Heart right ventricle (tissue), 16 donors: ENCODE measurements around the gene ALAS1. TPM values are rescaled to one million over a fixed set of nuclear protein-coding genes. Genes with fewer than 3 reads are reported as not detected.

Experiments
- ATAC-seq, 8 donors: fragments of 200-7000 bp; cut with Tn5 transposase; one replicate each; pipeline ENCODE4 v1.9.1; 2020; ENCODE audit warnings: mild to moderate bottlenecking in 8 of 8, moderate library complexity in 8 of 8, moderate number of reproducible peaks in 1 of 8
- DNase-seq, 2 donors: peaks; one replicate each; pipeline ENCODE4 v3.0.0-alpha.2; 2020
- H3K27ac ChIP-seq, 10 donors: fragments of 200-600 bp; sonication (generic) in 2 of 10; one replicate each; pipeline versions ENCODE4 v1.5.0 to v1.8.0; 2020 to 2022; ENCODE audit warnings: mild to moderate bottlenecking in 3 of 10
- H3K27me3 ChIP-seq, 7 donors: fragments of 200-600 bp; one replicate each; pipeline ENCODE4 v1.8.0; 2021 to 2022; ENCODE audit warnings: mild to moderate bottlenecking in 2 of 7
- H3K36me3 ChIP-seq, 9 donors: fragments of 200-600 bp; sonication (generic) in 1 of 9; one replicate each; pipeline versions ENCODE4 v1.5.0 to v1.8.0; 2020 to 2022; ENCODE audit warnings: mild to moderate bottlenecking in 2 of 9
- H3K4me1 ChIP-seq, 9 donors: fragments of 200-600 bp; sonication (generic) in 1 of 9; one replicate each; pipeline versions ENCODE4 v1.5.0 to v1.8.0; 2020 to 2022; ENCODE audit warnings: mild to moderate bottlenecking in 4 of 9
- H3K4me3 ChIP-seq, 10 donors: fragments of 200-600 bp; sonication (generic) in 2 of 10; one replicate each; pipeline versions ENCODE4 v1.5.0 to v1.8.0; 2020 to 2022; ENCODE audit warnings: mild to moderate bottlenecking in 7 of 10, moderate library complexity in 2 of 10
- H3K9me3 ChIP-seq, 11 donors: fragments of 200-600 bp in 10 of 11; sonication (generic) in 2 of 11; one replicate each; pipeline versions ENCODE4 v1.5.0 to v1.8.0; 2013 to 2022; ENCODE audit warnings: mild to moderate bottlenecking in 2 of 11, control low read depth in 1 of 11, moderate library complexity in 1 of 11
- CTCF ChIP-seq, 9 donors: fragments of 200-600 bp; sonication (generic) in 2 of 9; IDR thresholded peaks; one replicate each; pipeline versions ENCODE4 v1.5.0 to v1.8.0; 2021 to 2022; ENCODE audit warnings: antibody characterized with exemption in 9 of 9, mild to moderate bottlenecking in 5 of 9, moderate library complexity in 1 of 9
- WGBS, 2 donors: extraction: QIAGEN DNeasy Blood & Tissue Kit; methylation state at CpG; one replicate each; pipeline ENCODE4 v1.1.7; 2013; ENCODE audit warnings: inconsistent platforms in 1 of 2; 5-methylcytosine and 5-hydroxymethylcytosine counted together
- intact Hi-C, 10 donors: fragments of 100-400 bp; cut with DNase I; formaldehyde crosslinking; loops; one replicate each; pipeline versions ENCODE4 v1.11.1 to v1.14.2; 2022
- polyA plus RNA-seq, 2 donors: library from polyadenylated mRNA; stranded (reverse); fragments of 200-250 nt; gene quantifications; one replicate each; pipeline ENCODE4 v1.2.3, GENCODE V29; 2013
- total RNA-seq, 10 donors: library from RNA; stranded (reverse); fragmentation: NEBNext Ultra II Directional in 3 of 10; extraction: Animal tissue kit (Norgen Biotek cat#: 25700) in 3 of 10; gene quantifications; one replicate each; pipeline versions ENCODE4 v1.2.1 to v1.2.4, GENCODE V29; 2021 to 2023
- donor health status: Arrhythmogenic right ventricular cardiomyopathy.
- donor health status: ischemic (EF 13 %, LVEDD 7.1; RV severe dilation, severe dysfunction).
- donor health status: healthy with polysubstance abuse.
- donor health status: DM: no; HTN: yes; CAD: no.
- donor health status: DM: no; HTN: no; CAD: no.
- donor health status: ischemic (EF 25% LVEDD 6.9; RV normal size, moderate dysfunction).
- donor health status: ischemic (EF 25% LVEDD 5.7; RV mildly dilated, moderate dysfunction).
- donor health status: healthy.
- donor health status: DM: yes; HTN: yes; CAD: no.
- donor health status: Ischemic cardiomyopathy.
- donor health status: ischemic (EF 35%, LVEDD 5.7; RV mildly dilated, moderate dysfunction).
- donor health status: nonischemic (EF 11% LVEDD 7.7; RV severe dilation, severe dysfunction).
- donor health status: DM: yes; HTN: yes; CAD: no.
- donor health status: PGD.
- donor health status: ischemic (EF 29% LVEDD 5.4; RV normal size, mild dysfunction).
- donor health status: nonischemic (EF 23%, LVEDD 6.1; RV moderate dilation, normal function).

ALAS1 gene
- total and polyA plus RNA-seq, 12 donors = 55.2 to 233 (median 176) TPM

GRCh38 chr3:52259035-52259434 lies 61.1 kb downstream of the ALAS1 start:
- no peak for DNase-seq
- intact Hi-C loops = no loop called here

GRCh38 chr3:52259448-52259847 lies 61.5 kb downstream of the ALAS1 start:
- TF ChIP-seq CTCF (IDR thresholded peaks at IDR 0.05) = no peak
- no peak overlapping the region for H3K4me3 ChIP-seq
- no peaks in the 10 kb centered on the region for H3K9me3 ChIP-seq
- no peaks in the 10 kb centered on the region for H3K27me3 ChIP-seq
- DNase-seq = no peak
- H3K36me3 ChIP-seq = peaks cover 16 to 100% (median 93%) of the 10 kb centered on the region in 9 donors
- ATAC-seq = no peak
- no peak overlapping the region for H3K27ac ChIP-seq
- 86 to 89% methylated on average over 4 of the region's 4 CpGs for WGBS, 2 donors
- intact Hi-C loops = no loop called here
- peaks cover 0 to 37% (median 0%) of the 10 kb centered on the region in 9 donors for H3K4me1 ChIP-seq

More at GRCh38 chr3:52259035-52259434, 61.1 kb downstream of the ALAS1 start:
- no peak for ATAC-seq
- Histone ChIP-seq H3K9me3 (no peaks in the 10 kb centered on the region), H3K27me3 (no peaks in the 10 kb centered on the region), H3K27ac (peak overlapping the region in 1 of 10 donors; percentile 8), H3K36me3 (peaks cover 16 to 100% (median 93%) of the 10 kb centered on the region in 9 donors), H3K4me1 (peaks cover 0 to 39% (median 0%) of the 10 kb centered on the region in 9 donors), H3K4me3 (no peak overlapping the region)
- 73 to 85% methylated on average over 1 of the region's 1 CpG for WGBS, 2 donors
- TF ChIP-seq CTCF (IDR thresholded peaks at IDR 0.05) = no peak

- no peaks in the 10 kb centered on the region for H3K27me3 ChIP-seq
- H3K4me1 ChIP-seq = peaks cover 0 to 26% (median 0%) of the 10 kb centered on the region in 9 donors
- H3K36me3 ChIP-seq = peaks cover 10 to 100% (median 95%) of the 10 kb centered on the region in 9 donors
- TF ChIP-seq CTCF (IDR thresholded peaks at IDR 0.05) = no peak
- H3K4me3 ChIP-seq = no peak overlapping the region
- ATAC-seq (no peak), DNase-seq (no peak)
- intact Hi-C loops = no loop called here
- H3K27ac ChIP-seq = no peak overlapping the region
- H3K9me3 ChIP-seq = no peaks in the 10 kb centered on the region
Observed at GRCh38 chr3:52262447-52262846, 64.5 kb downstream of the ALAS1 start.

Other genes starting within 250 kb of the ALAS1 start
- gene GPR62, start 242.8 kb upstream of the ALAS1 start, total RNA-seq = under 1 TPM in 8 of 10 donors, not detected in 2; 0.14 to 0.38 (median 0.23) TPM
- under 1 TPM; 0.01 to 0.15 TPM for gene GPR62, start 242.8 kb upstream of the ALAS1 start, polyA plus RNA-seq
- gene PCBP4, start 230.7 kb upstream of the ALAS1 start, total RNA-seq = 10 to 100 TPM; 55.1 to 85.9 (median 59.9) TPM
- 100 to 1,000 TPM in 1 of 2 donors, 10 to 100 TPM in 1; 63.8 to 123 TPM for gene PCBP4, start 230.7 kb upstream of the ALAS1 start, polyA plus RNA-seq
- 10 to 100 TPM in 8 of 10 donors, 1 to 10 TPM in 2; 7.5 to 19.0 (median 12.0) TPM for gene ABHD14B, start 224.1 kb upstream of the ALAS1 start, total RNA-seq
- gene ABHD14B, start 224.1 kb upstream of the ALAS1 start, polyA plus RNA-seq = 10 to 100 TPM; 14.6 to 47.5 TPM
- 10 to 100 TPM; 19.3 to 38.6 (median 23.6) TPM for gene ABHD14A, start 223.1 kb upstream of the ALAS1 start, total RNA-seq
- gene ABHD14A, start 223.1 kb upstream of the ALAS1 start, polyA plus RNA-seq = 10 to 100 TPM; 26.3 to 80.1 TPM
- 10 to 100 TPM; 18.7 to 45.6 (median 24.7) TPM for gene ACY1, start 214.6 kb upstream of the ALAS1 start, total RNA-seq
- 10 to 100 TPM; 24.6 to 28.3 TPM for gene ACY1, start 214.6 kb upstream of the ALAS1 start, polyA plus RNA-seq
- gene RPL29, start 202.3 kb upstream of the ALAS1 start, total RNA-seq = 100 to 1,000 TPM; 505 to 754 (median 626) TPM
- 1,000 to 10,000 TPM; 1,450 to 1,915 TPM for gene RPL29, start 202.3 kb upstream of the ALAS1 start, polyA plus RNA-seq
- 10 to 100 TPM; 11.3 to 29.7 (median 15.8) TPM for gene DUSP7, start 141.6 kb upstream of the ALAS1 start, total RNA-seq
- 10 to 100 TPM; 10.4 to 19.2 TPM for gene DUSP7, start 141.6 kb upstream of the ALAS1 start, polyA plus RNA-seq
- 1 to 10 TPM in 5 of 10 donors, under 1 TPM in 5; 0.60 to 3.5 (median 1.1) TPM for gene POC1A, start 43.7 kb upstream of the ALAS1 start, total RNA-seq
- gene POC1A, start 43.7 kb upstream of the ALAS1 start, polyA plus RNA-seq = 1 to 10 TPM in 1 of 2 donors, under 1 TPM in 1; 0.44 to 1.9 TPM
- gene TLR9, start 27.5 kb downstream of the ALAS1 start, total RNA-seq = under 1 TPM in 8 of 10 donors, not detected in 2; 0.12 to 0.46 (median 0.30) TPM
- gene TLR9, start 27.5 kb downstream of the ALAS1 start, polyA plus RNA-seq = under 1 TPM in 1 of 2 donors, not detected in 1; 0.06 TPM
- gene TWF2, start 41.0 kb downstream of the ALAS1 start, total RNA-seq = 100 to 1,000 TPM in 5 of 10 donors, 10 to 100 TPM in 5; 71.5 to 148 (median 99.1) TPM
- gene TWF2, start 41.0 kb downstream of the ALAS1 start, polyA plus RNA-seq = 10 to 100 TPM; 44.7 to 62.8 TPM
- 10 to 100 TPM in 2 of 10 donors, 1 to 10 TPM in 8; 5.2 to 17.6 (median 7.9) TPM for gene PPM1M, start 47.6 kb downstream of the ALAS1 start, total RNA-seq
- gene PPM1M, start 47.6 kb downstream of the ALAS1 start, polyA plus RNA-seq = 10 to 100 TPM in 1 of 2 donors, 1 to 10 TPM in 1; 6.4 to 11.1 TPM
- 10 to 100 TPM; 59.0 to 78.4 (median 71.6) TPM for gene WDR82, start 80.5 kb downstream of the ALAS1 start, total RNA-seq
- 10 to 100 TPM; 19.3 to 33.5 TPM for gene WDR82, start 80.5 kb downstream of the ALAS1 start, polyA plus RNA-seq
- 1 to 10 TPM; 4.3 to 9.2 (median 4.9) TPM for gene GLYCTK, start 89.7 kb downstream of the ALAS1 start, total RNA-seq
- 1 to 10 TPM; 6.7 to 8.4 TPM for gene GLYCTK, start 89.7 kb downstream of the ALAS1 start, polyA plus RNA-seq
- gene DNAH1, start 118.2 kb downstream of the ALAS1 start, total RNA-seq = 1 to 10 TPM; 1.5 to 5.9 (median 2.8) TPM
- 1 to 10 TPM in 1 of 2 donors, under 1 TPM in 1; 0.99 to 6.4 TPM for gene DNAH1, start 118.2 kb downstream of the ALAS1 start, polyA plus RNA-seq
- 10 to 100 TPM; 37.1 to 58.2 (median 46.1) TPM for gene BAP1, start 211.8 kb downstream of the ALAS1 start, total RNA-seq
- 10 to 100 TPM; 50.6 to 51.6 TPM for gene BAP1, start 211.8 kb downstream of the ALAS1 start, polyA plus RNA-seq
- gene PHF7, start 212.5 kb downstream of the ALAS1 start, total RNA-seq = 10 to 100 TPM; 11.5 to 26.3 (median 22.4) TPM
- gene PHF7, start 212.5 kb downstream of the ALAS1 start, polyA plus RNA-seq = 1 to 10 TPM; 1.9 to 6.0 TPM
- gene SEMA3G, start 246.9 kb downstream of the ALAS1 start, total RNA-seq = 10 to 100 TPM in 9 of 10 donors, 1 to 10 TPM in 1; 8.3 to 17.8 (median 16.2) TPM
- gene SEMA3G, start 246.9 kb downstream of the ALAS1 start, polyA plus RNA-seq = 10 to 100 TPM; 12.1 to 13.1 TPM